Measurements from ENCODE around the gene TRUB1. TPM values are rescaled to one million over a fixed set of nuclear protein-coding genes. Genes with fewer than 3 reads are reported as not detected.

Gene TRUB1
- total RNA-seq, 3 donors from 2014 or later (not counting 1 experiment from before 2014, with no cell fraction given): 7.3 to 10.3 (median 10.1) TPM

DNA sequence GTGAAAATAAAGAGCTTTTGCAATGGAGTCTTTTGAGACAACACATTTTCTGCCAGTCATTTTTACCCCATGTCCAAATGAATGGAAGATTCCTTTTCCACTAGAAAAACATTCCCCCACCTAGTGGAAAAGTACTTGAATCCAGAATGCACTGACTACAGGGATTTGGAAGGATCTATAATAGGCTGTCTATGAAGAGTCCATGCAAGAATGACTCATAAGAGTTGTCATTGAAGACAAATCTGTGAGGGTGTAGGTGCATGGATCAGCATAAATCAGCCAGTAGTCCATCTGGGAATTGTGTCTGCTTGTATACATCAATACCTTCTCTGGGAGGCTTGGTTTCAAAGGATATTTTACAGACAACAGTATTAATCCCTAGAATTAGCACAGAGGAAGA is 32.5 kb upstream of the TRUB1 start:
- Mint-ChIP-seq H3K4me1 (no peaks in the 10 kb centered on the region), H3K4me3 (no peak overlapping the region), H3K9me3 (no peaks in the 10 kb centered on the region), H3K36me3 (no peaks in the 10 kb centered on the region), H3K27me3 (ENCODE audit: low read depth in 2 of 2) (peaks cover 13 to 30% of the 10 kb centered on the region in 2 donors), H3K27ac (no peak overlapping the region)
- H3K4me1 ChIP-seq (ENCODE audit: control insufficient read depth, insufficient read depth, low read length): no peaks in the 10 kb centered on the region
- H3K36me3 ChIP-seq (ENCODE audit: control insufficient read depth, insufficient read depth, low read length): no peaks in the 10 kb centered on the region
- no peak for ATAC-seq
- TF ChIP-seq, protein P1, sequence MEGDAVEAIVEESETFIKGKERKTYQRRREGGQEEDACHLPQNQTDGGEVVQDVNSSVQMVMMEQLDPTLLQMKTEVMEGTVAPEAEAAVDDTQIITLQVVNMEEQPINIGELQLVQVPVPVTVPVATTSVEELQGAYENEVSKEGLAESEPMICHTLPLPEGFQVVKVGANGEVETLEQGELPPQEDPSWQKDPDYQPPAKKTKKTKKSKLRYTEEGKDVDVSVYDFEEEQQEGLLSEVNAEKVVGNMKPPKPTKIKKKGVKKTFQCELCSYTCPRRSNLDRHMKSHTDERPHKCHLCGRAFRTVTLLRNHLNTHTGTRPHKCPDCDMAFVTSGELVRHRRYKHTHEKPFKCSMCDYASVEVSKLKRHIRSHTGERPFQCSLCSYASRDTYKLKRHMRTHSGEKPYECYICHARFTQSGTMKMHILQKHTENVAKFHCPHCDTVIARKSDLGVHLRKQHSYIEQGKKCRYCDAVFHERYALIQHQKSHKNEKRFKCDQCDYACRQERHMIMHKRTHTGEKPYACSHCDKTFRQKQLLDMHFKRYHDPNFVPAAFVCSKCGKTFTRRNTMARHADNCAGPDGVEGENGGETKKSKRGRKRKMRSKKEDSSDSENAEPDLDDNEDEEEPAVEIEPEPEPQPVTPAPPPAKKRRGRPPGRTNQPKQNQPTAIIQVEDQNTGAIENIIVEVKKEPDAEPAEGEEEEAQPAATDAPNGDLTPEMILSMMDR (IDR thresholded peaks at IDR 0.05): no peak
- no peak overlapping the region for H3K27ac ChIP-seq (ENCODE audit: low read length)
- H3K9me3 ChIP-seq (ENCODE audit: control insufficient read depth, insufficient read depth, low read length): no peaks in the 10 kb centered on the region
- DNase-seq: no peak
- H3K4me3 ChIP-seq (ENCODE audit: low read length): no peak overlapping the region
- H3K27me3 ChIP-seq (ENCODE audit: control insufficient read depth, insufficient read depth, low read length): no peaks in the 10 kb centered on the region
- intact Hi-C loops (cut with micrococcal nuclease): no loop called here

DNA sequence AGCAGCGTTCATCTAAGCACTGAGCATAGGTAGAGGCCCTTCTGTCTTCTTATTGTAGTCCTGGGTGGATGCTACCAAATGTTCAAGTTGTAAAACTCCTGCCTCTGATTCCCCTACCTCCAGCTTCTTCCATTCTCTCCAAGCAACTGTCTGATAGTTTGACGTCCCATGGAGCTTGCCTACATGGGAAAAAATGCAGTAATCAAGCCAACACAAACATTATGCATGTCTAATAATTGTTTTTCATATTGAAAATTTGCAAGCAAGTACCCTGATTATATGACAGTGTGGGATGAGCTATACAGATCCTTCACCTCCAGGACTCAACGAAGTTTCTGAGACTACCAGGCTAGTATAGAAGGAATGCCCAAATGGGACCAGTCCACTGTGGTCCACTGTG is 31.0 kb upstream of the TRUB1 start:
- Mint-ChIP-seq H3K27ac (no peak overlapping the region), H3K9me3 (no peaks in the 10 kb centered on the region), H3K4me3 (no peak overlapping the region), H3K27me3 (ENCODE audit: low read depth in 2 of 2) (peaks cover 13 to 30% of the 10 kb centered on the region in 2 donors), H3K4me1 (no peaks in the 10 kb centered on the region), H3K36me3 (no peaks in the 10 kb centered on the region)
- DNase-seq (no peak), ATAC-seq (no peak)
- 82% methylated on average over 3 of the region's 3 CpGs for WGBS (ENCODE audit: insufficient coverage)
- TF ChIP-seq, protein P1 (IDR thresholded peaks at IDR 0.05): no peak
- intact Hi-C loops (cut with micrococcal nuclease): no loop called here
- Histone ChIP-seq H3K9me3 (ENCODE audit: control insufficient read depth, insufficient read depth, low read length) (no peaks in the 10 kb centered on the region), H3K27ac (ENCODE audit: low read length) (no peak overlapping the region), H3K4me1 (ENCODE audit: control insufficient read depth, insufficient read depth, low read length) (no peaks in the 10 kb centered on the region), H3K36me3 (ENCODE audit: control insufficient read depth, insufficient read depth, low read length) (no peaks in the 10 kb centered on the region), H3K27me3 (ENCODE audit: control insufficient read depth, insufficient read depth, low read length) (no peaks in the 10 kb centered on the region), H3K4me3 (ENCODE audit: low read length) (no peak overlapping the region)

DNA sequence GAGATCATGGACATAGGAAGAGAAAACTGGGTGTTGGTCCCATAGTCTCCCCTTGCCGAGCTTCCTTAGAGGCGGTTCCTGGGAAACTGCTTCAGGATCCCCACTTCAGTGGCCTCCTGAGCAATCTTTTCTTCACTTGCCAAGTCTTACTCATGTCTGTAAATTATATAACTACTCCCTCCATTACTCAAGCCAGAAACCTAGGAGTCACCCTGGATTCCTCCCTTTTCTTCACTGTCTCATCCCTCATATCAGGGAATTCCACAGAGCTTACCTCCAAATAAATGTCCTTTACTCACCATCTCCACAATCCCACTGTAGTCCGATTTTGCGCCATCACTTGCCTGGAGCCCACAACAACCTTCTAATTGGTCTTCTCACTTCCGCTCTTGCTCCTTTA is 29.1 kb upstream of the TRUB1 start:
- intact Hi-C loops (cut with micrococcal nuclease): no loop called here
- H3K36me3 ChIP-seq (ENCODE audit: control insufficient read depth, insufficient read depth, low read length): no peaks in the 10 kb centered on the region
- H3K27me3 ChIP-seq (ENCODE audit: control insufficient read depth, insufficient read depth, low read length): no peaks in the 10 kb centered on the region
- Mint-ChIP-seq H3K27me3 (ENCODE audit: low read depth in 2 of 2) (peaks cover 11 to 30% of the 10 kb centered on the region in 2 donors), H3K36me3 (no peaks in the 10 kb centered on the region), H3K9me3 (no peaks in the 10 kb centered on the region), H3K27ac (no peak overlapping the region), H3K4me3 (no peak overlapping the region), H3K4me1 (no peaks in the 10 kb centered on the region)
- WGBS (ENCODE audit: insufficient coverage): 93% methylated on average over 5 of the region's 5 CpGs
- H3K4me1 ChIP-seq (ENCODE audit: control insufficient read depth, insufficient read depth, low read length): no peaks in the 10 kb centered on the region
- no peak for DNase-seq
- ATAC-seq: no peak
- H3K9me3 ChIP-seq (ENCODE audit: control insufficient read depth, insufficient read depth, low read length): no peaks in the 10 kb centered on the region
- no peak overlapping the region for H3K4me3 ChIP-seq (ENCODE audit: low read length)
- TF ChIP-seq, protein P1 (IDR thresholded peaks at IDR 0.05): no peak
- H3K27ac ChIP-seq (ENCODE audit: low read length): no peak overlapping the region

DNA sequence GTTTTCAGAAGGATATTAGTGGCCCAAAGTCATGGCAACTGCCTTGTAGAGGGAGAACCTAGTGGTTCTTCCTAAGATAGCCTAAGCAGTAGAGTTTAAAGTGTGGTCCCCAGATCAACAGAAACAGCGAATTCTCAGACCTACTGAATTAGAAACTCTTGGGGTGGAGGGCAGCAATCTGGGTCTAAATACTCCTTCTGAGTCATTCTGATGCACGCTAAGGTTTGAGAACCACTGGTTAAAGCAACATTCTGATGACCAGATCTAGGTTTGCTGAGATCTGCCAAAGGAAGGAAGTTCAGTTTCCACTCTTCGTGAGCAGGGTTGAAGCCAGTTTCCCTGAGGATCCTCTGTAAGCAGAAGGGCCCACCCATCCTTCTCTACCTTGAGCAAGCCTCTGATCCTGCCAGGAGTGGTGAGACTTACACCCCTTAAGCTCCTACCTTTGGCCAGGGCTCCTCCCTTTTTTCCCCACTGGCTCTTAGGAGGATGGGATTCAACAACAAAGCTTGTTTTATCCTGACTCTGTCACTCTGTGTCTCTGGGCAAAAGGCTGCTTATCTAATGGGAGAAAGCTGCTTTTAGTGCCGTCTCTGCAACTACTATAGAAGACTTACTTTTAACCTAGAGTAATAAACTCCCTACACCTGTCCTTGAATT is 26.8 kb upstream of the TRUB1 start:
- DNase-seq (no peak), ATAC-seq (no peak)
- Histone ChIP-seq H3K27ac (ENCODE audit: low read length) (no peak overlapping the region), H3K4me1 (ENCODE audit: control insufficient read depth, insufficient read depth, low read length) (no peaks in the 10 kb centered on the region), H3K4me3 (ENCODE audit: low read length) (no peak overlapping the region), H3K9me3 (ENCODE audit: control insufficient read depth, insufficient read depth, low read length) (no peaks in the 10 kb centered on the region), H3K36me3 (ENCODE audit: control insufficient read depth, insufficient read depth, low read length) (no peaks in the 10 kb centered on the region), H3K27me3 (ENCODE audit: control insufficient read depth, insufficient read depth, low read length) (no peaks in the 10 kb centered on the region)
- 60% methylated on average over 3 of the region's 4 CpGs for WGBS (ENCODE audit: insufficient coverage)
- Mint-ChIP-seq H3K9me3 (no peaks in the 10 kb centered on the region), H3K4me3 (no peak overlapping the region), H3K27ac (no peak overlapping the region), H3K36me3 (no peaks in the 10 kb centered on the region), H3K4me1 (no peaks in the 10 kb centered on the region), H3K27me3 (ENCODE audit: low read depth in 2 of 2) (peaks cover 6 to 24% of the 10 kb centered on the region in 2 donors)
- TF ChIP-seq, protein P1 (IDR thresholded peaks at IDR 0.05): no peak
- intact Hi-C loops (cut with micrococcal nuclease): no loop called here

Data from natural killer cell (primary cell).